ENCODE data around the gene SLC29A1. TPM values are rescaled to one million over a fixed set of nuclear protein-coding genes. Genes with fewer than 3 reads are reported as not detected.

SLC29A1 gene
- total and polyA plus RNA-seq, 2 of the 8 experiments (the other 6 are each of a cell fraction or from before 2014, with no cell fraction given) = 187 to 558 TPM

DNA sequence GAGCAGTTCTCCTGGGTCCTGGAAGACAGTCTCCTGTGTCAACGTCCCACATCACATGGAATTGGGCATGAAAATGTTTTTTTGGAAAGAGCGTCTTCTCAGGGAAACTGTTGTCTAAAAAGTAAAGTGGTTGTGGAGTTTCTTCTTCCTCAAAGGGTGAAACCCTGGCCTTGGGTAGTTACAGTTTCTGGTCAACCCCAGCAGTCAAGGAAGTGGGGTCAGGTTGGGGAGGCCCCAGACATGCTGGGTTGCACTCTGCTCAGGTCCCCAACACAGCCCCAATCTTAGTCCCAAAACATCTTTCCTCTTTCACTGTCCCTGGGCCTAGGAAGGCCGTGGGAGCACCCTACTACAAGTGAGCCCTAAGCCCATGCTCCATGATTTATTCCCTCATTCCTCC is 43.0 kb downstream of the SLC29A1 start:
- H4K91ac ChIP-seq (replicated peaks; ENCODE audit: insufficient read length, low read length) = peak overlapping the region; percentile 58
- no peak overlapping the region for H3K56ac ChIP-seq (replicated peaks; ENCODE audit: insufficient read length, low read depth, low read length)
- no peak overlapping the region for H3K4me2 ChIP-seq (ENCODE audit: insufficient read depth in 1 of 2, low read depth in 2 of 2, low read length in 2 of 2)
- 83% methylated on average over 3 of the region's 3 CpGs; no CpG with 5 or more reads in 1 of the 2 experiments for WGBS, 2 experiments (ENCODE audit: extremely low coverage in 1 of 2, insufficient coverage in 1 of 2, insufficient read length in 1 of 2, insufficient replicate concordance in 2 of 2, low coverage in 1 of 2, low lambda C conversion rate in 2 of 2, missing lambda C conversion rate in 1 of 2)
- peaks cover 0 to 2% (median under 1%) of the 10 kb centered on the region in 4 experiments; a peak in 2 of 8 replicates for H3K36me3 ChIP-seq (ENCODE audit: control insufficient read depth in 2 of 4, insufficient read depth in 4 of 4, low read length in 3 of 4)
- peaks cover 0 to 3% (median 0%) of the 10 kb centered on the region in 4 experiments; a peak in 2 of 7 replicates for H3K27me3 ChIP-seq (replicated peaks in 1 of 4; ENCODE audit: control insufficient read depth in 3 of 4, extremely low read depth in 1 of 4, insufficient read depth in 3 of 4, low read length in 3 of 4)
- H3K14ac ChIP-seq (ENCODE audit: insufficient read length) = no peak overlapping the region
- no peak for DNase-seq (ENCODE audit: low read depth in 1 of 2, low spot score in 2 of 2)
- H2AFZ ChIP-seq (ENCODE audit: low read length) = no peak overlapping the region
- ChIA-PET CTCF (ENCODE audit: partially characterized antibody) (interaction anchor here (0.6 to 19.0 kb wide), 16 partner anchors 9 to 1254 kb away, joined by 3 to 330 read pairs (median 5); partner anchors contain the start of genes AARS2 and SPATS1), POLR2A (ENCODE audit: partially characterized antibody) (interaction anchor here (1.1 to 12.0 kb wide), 7 partner anchors 12 to 73 kb away, joined by 3 to 138 read pairs (median 15); partner anchors contain the start of genes HSP90AB1 and SLC35B2)
- no peak overlapping the region for H4K8ac ChIP-seq (ENCODE audit: extremely low read depth, insufficient read depth, low read length)
- H2BK5ac ChIP-seq (ENCODE audit: low read depth, low read length) = no peak overlapping the region
- no peak for FAIRE-seq
- H3K4me1 ChIP-seq (replicated peaks in 1 of 4; ENCODE audit: control insufficient read depth in 3 of 4, insufficient read depth in 4 of 4, low read length in 3 of 4) = peaks cover 13 to 47% (median 22%) of the 10 kb centered on the region in 4 experiments
- H4K20me1 ChIP-seq (replicated peaks in 1 of 2; ENCODE audit: control insufficient read depth in 1 of 2, insufficient read depth in 2 of 2, low read length in 2 of 2) = peaks cover 1 to 4% of the 10 kb centered on the region in 2 experiments
- peaks cover 14% of the 10 kb centered on the region for H3K23me2 ChIP-seq (ENCODE audit: low read depth, low read length)
- H2BK120ac ChIP-seq (replicated peaks; ENCODE audit: low read depth, low read length) = no peak overlapping the region
- H4K5ac ChIP-seq (ENCODE audit: insufficient read length, low read depth, low read length) = no peak overlapping the region
- no peak overlapping the region for H3K27ac ChIP-seq (ENCODE audit: low read depth, low read length)
- no peak overlapping the region for H3K23ac ChIP-seq (ENCODE audit: insufficient read length)
- 0 out of 2 replicates have a peak overlapping the region, but pooled peaks have one; percentile 2 for H2BK20ac ChIP-seq (ENCODE audit: low read length)
- no peak overlapping the region for H3K4ac ChIP-seq (replicated peaks; ENCODE audit: insufficient read length, low read depth, low read length)
- no peak overlapping the region for H3K18ac ChIP-seq (ENCODE audit: extremely low read depth, low read length)
- H3K79me1 ChIP-seq (ENCODE audit: low read depth, low read length) = peaks cover 7% of the 10 kb centered on the region; the same call in 1 of the 2 replicates
- H2BK15ac ChIP-seq (ENCODE audit: low read length) = peak overlapping the region; percentile 29; the same call in 1 of the 2 replicates
- H3K79me2 ChIP-seq (ENCODE audit: control insufficient read depth in 1 of 2, insufficient read depth in 2 of 2, low read length in 2 of 2) = peaks cover 0 to 10% of the 10 kb centered on the region in 2 experiments; a peak in 1 of 4 replicates
- peak overlapping the region; percentile 76; the same call in 1 of the 2 replicates for H2AK5ac ChIP-seq (ENCODE audit: low read depth, low read length)
- no peak overlapping the region for H3K4me3 ChIP-seq (ENCODE audit: extremely low read depth in 1 of 4, insufficient read depth in 2 of 4, low read depth in 3 of 4, low read length in 4 of 4)
- peak overlapping the region; percentile 77; the same call in 1 of the 2 replicates for H2BK12ac ChIP-seq (ENCODE audit: low read depth, low read length)
- no peak overlapping the region for H3K9ac ChIP-seq (replicated peaks in 1 of 4; ENCODE audit: extremely low read depth in 1 of 4, low read depth in 3 of 4, low read length in 3 of 4)
- no peaks in the 10 kb centered on the region for H3K9me3 ChIP-seq (ENCODE audit: insufficient read depth in 2 of 2, low read depth in 1 of 2, low read length in 1 of 2)
- TF ChIP-seq HDAC6 (IDR thresholded peaks at IDR 0.05; ENCODE audit: low read depth, low read length) = no peak
- TF ChIP-seq, protein P1, sequence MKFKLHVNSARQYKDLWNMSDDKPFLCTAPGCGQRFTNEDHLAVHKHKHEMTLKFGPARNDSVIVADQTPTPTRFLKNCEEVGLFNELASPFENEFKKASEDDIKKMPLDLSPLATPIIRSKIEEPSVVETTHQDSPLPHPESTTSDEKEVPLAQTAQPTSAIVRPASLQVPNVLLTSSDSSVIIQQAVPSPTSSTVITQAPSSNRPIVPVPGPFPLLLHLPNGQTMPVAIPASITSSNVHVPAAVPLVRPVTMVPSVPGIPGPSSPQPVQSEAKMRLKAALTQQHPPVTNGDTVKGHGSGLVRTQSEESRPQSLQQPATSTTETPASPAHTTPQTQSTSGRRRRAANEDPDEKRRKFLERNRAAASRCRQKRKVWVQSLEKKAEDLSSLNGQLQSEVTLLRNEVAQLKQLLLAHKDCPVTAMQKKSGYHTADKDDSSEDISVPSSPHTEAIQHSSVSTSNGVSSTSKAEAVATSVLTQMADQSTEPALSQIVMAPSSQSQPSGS (IDR thresholded peaks at IDR 0.05; ENCODE audit: low read length) = no peak
- no peak for TF ChIP-seq KDM5A (IDR thresholded peaks at IDR 0.05; ENCODE audit: low read length)
- TF ChIP-seq FOSL1 (IDR thresholded peaks at IDR 0.05; ENCODE audit: insufficient read depth, low read depth, low read length) = no peak
- TF ChIP-seq RBBP5 (IDR thresholded peaks at IDR 0.05; ENCODE audit: borderline replicate concordance, low read depth, low read length) = no peak
- TF ChIP-seq SP4 (IDR thresholded peaks at IDR 0.05; ENCODE audit: low read length) = no peak
- no peak for TF ChIP-seq CHD2 (IDR thresholded peaks at IDR 0.05; ENCODE audit: low read length)
- no peak for TF ChIP-seq SIRT6 (IDR thresholded peaks at IDR 0.05; ENCODE audit: low read length)
- no peak for TF ChIP-seq CREB1 (IDR thresholded peaks at IDR 0.05)
- TF ChIP-seq JUND (IDR thresholded peaks at IDR 0.05; ENCODE audit: low read length) = no peak
- no peak for TF ChIP-seq MAFK (IDR thresholded peaks at IDR 0.05; ENCODE audit: low read depth, low read length)
- no peak for TF ChIP-seq SP2 (IDR thresholded peaks at IDR 0.05; ENCODE audit: low read length)
- TF ChIP-seq TEAD4 (IDR thresholded peaks at IDR 0.05; ENCODE audit: low read depth, low read length) = no peak
